Superior temporal gyrus (tissue), 1 donor: ENCODE measurements around the gene GPR37L1.

Experiments used
- DNase-seq: peaks from one replicate; pipeline ENCODE4 v3.0.0-alpha.2; 2016; ENCODE audit errors: extremely low spot score

The GPR37L1 gene

DNA sequence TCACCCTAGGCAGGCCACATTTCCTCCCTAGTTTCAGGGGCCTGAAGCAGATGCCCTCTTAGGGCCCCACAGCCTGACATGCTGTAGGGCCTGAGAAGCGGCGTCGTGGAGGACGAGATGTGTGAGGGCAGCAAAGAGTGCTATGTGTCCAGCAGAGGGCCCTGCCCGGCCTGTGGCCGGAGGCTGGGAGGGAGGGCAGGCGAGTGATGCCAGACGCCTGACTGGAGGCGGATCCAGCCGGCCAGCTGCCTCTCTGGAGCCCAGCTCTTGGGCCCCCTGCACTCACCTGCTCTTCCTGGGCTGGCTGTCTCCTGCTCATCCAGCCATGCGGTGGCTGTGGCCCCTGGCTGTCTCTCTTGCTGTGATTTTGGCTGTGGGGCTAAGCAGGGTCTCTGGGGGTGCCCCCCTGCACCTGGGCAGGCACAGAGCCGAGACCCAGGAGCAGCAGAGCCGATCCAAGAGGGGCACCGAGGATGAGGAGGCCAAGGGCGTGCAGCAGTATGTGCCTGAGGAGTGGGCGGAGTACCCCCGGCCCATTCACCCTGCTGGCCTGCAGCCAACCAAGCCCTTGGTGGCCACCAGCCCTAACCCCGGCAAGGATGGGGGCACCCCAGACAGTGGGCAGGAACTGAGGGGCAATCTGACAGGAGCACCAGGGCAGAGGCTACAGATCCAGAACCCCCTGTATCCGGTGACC lies at the start of gene GPR37L1:
GPR37L1 (plus strand) TSS at position 279 of the 697 bp plus-strand sequence; CDS start at position 326, 47 bp downstream.
- peak; percentile 90 for DNase-seq

- no peak for DNase-seq
Observed at GRCh38 chr1:202073206-202073605, 49.5 kb upstream of the GPR37L1 start.

- no peak for DNase-seq
Observed at GRCh38 chr1:202074985-202075384, 47.7 kb upstream of the GPR37L1 start.

- DNase-seq: no peak
Observed at GRCh38 chr1:202075389-202075788, 47.3 kb upstream of the GPR37L1 start.

GRCh38 chr1:202076050-202076511 lies 46.6 kb upstream of the GPR37L1 start:
- DNase-seq: no peak

- DNase-seq: no peak
Observed at GRCh38 chr1:202078241-202078640, 44.5 kb upstream of the GPR37L1 start.

DNA sequence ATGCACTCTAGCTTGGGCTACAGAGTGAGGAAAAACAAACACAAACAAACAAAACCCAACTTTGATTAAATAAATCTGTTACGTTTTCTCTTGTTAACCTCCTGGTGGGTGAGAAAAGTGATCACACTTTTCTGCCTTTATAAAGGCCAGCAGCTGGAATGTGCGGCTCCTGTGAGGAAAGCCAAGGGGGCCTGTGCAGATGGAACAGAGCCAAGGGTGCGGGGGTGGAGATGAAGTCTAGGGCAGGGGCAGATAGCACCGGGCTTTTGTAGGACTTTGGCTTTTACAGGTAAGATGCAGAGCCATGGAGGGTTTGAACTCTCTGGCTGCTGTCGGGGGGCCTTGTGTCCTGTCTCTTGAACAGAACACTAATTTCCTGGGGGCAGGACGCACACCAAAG lies 40.7 kb upstream of the GPR37L1 start:
- DNase-seq: no peak

- peak; percentile 97 for DNase-seq
Observed at GRCh38 chr1:202084791-202085681, 37.7 kb upstream of the GPR37L1 start.

DNA sequence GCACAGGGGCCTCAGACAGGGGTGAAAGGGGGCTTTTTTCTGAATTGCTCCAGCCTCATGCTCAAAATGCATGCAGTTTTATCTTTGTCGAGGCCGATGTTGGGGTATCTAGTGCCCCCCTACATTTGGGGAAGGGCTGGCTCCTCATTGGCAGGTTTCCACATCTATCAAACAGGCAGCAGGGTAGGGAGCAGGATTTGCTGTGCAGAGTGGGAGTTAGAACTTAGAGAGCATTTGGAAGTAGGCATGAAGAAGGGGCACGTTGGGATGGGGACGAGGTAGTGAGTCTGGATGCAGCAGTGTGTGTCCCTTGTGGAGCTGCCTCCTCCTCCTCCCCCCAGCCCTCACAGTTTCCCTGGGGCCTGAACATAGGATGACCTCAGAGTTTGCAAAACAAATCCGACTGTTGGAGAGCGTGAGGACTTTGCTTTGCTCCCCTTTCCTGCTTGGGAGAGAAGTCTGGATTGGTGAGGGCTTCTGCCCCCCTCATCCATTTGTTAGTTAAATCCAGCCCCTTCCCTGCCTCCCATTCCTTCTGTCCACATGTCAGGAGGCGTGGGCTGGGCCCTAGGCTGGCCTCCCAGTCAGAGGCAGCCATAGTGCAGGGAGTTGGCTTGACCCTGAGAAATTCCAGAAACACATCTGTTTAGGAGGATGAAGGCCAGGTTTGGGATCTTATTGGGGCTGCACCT lies 36.9 kb upstream of the GPR37L1 start:
- peak; percentile 83 for DNase-seq

- peak; percentile 34 for DNase-seq
Observed at GRCh38 chr1:202086579-202087350, 36.0 kb upstream of the GPR37L1 start.

DNA sequence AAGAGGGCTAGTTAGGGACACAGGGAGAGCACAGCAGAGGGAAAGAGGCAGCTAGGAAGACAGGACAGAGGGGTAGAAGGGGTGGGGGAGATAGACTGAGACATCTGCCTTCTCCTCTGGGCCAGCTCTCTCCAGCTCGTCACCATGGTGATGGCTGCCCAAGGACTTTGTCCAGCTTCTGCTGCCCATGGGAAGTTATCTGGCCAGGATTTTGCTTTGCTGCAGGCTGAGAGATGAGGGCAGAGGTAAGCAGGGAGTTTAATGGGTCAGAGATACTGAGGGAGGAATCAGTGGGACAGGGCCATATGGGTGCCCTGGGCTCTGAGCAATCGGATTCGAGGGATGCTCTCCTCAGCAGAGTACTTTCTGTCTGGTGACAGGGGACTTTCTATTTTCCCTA lies 34.5 kb upstream of the GPR37L1 start:
- DNase-seq: no peak

- DNase-seq: no peak
Observed at GRCh38 chr1:202090994-202091393, 31.7 kb upstream of the GPR37L1 start.

GRCh38 chr1:202093858-202094257 lies 28.9 kb upstream of the GPR37L1 start:
- no peak for DNase-seq

- no peak for DNase-seq
Observed at GRCh38 chr1:202101184-202101583, 21.5 kb upstream of the GPR37L1 start.

DNA sequence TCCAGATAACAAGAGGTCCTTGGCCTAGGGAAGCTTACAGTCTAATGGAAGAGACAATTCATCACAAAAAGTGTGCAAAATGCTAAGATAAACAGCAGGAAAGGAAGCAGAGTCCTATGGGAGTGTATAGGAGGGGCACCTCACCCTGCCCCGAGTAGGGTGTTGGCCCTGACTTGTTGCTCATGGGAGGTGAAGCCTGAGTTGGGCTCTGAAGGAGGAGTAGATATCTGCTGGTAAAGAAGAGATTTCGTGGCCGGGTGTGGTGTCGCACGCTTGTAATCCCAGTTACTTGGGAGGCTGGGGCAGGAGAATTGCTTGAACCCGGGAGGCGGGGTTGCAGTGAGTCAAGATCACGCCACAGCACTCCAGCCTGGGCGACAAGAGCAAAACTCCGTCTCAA lies 18.6 kb upstream of the GPR37L1 start:
- no peak for DNase-seq

- DNase-seq: no peak
Observed at GRCh38 chr1:202105571-202106339, 17.0 kb upstream of the GPR37L1 start.

DNA sequence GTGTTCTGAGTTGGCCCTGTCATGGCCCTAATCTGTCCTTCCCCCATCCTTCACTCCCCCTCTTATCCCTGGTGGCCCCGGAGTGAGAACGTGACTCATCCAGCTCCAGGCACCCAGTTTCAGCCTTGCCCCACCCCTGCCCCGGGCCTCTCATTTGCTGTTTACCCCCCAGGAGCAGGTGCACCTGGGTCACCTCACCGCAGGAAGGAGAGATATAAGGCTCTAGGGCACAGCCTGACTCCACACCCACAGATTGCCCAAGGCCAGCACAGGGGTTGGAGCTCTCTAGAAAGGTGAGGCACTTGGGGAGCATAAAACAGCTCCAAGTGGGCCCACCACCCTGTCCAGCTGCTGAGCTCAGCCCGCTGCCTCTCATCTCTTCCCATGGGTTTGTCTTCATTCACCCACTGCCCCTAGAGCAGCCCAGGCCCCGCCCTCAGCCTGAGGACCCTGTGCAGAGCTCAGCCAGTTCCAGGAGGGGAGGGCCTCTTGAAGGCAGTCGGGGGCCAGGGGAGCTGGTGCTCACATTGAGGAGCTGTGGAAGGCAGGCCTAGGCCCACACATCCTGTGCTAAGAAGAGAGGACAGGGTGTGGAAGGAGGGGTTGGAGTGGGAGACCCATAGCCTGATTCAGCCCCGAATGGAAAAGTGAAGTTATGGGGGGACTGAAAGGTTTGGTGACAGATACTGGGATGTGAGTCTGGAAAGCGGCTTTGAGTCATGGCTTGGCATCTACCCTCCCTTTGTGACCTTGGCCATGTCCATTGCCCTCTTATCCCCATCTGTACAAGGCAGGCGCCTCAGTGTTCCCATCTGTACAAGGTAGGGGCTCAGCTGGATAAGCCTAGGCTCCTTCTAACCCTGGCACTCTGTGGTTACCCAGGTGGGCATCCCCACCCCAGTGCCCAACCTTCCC lies 16.1 kb upstream of the GPR37L1 start:
- no peak for DNase-seq

DNA sequence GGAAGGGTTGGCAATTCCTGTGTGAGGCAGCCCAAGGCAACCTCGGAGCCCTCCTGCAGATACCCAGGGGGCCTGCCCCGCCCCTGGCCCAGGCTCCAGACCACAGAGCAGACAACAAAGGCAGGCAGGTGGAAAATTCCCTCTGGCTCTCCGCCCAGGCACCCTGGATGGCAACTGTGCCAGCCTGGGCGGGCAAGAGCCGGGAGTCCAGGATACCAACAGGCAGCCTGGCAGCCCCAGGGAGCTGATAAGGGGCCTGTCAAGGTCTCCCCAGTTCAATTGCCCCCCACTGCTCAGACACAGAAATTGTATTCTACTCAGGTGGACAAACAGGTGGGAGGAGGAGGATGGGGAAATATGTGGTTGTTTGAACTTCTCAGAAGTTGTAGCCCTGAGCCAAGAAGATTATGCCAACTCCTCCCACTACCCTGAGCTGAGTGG lies 15.4 kb upstream of the GPR37L1 start:
- DNase-seq: no peak
